Central memory CD8-positive, alpha-beta T cell (primary cell): ENCODE data around the gene PCSK4.
"Not testable (repeated sequence)": the region's sequence is repeated elsewhere in the genome, so short reads cannot be mapped to it uniquely, and the experiment has no call there.

Experiments used
- ATAC-seq: fragments of 150-1000 bp; cut with Tn5 transposase; replicated peaks from 2 replicates; pipeline ENCODE4 v1.10.0; 2022; ENCODE audit warnings: mild to moderate bottlenecking, moderate FRiP score, moderate number of reproducible peaks; ENCODE audit not compliant: poor library complexity, severe bottlenecking; ENCODE audit errors: extremely low read depth
- DNase-seq, 2 donors: peaks; one replicate each; pipeline ENCODE4 v3.0.0; 2021; ENCODE audit warnings: low spot score in 2 of 2
- H3K27ac Mint-ChIP-seq: one replicate; pipeline ENCODE4 v1.8.0; 2022; ENCODE audit warnings: low read depth, mild to moderate bottlenecking, moderate library complexity, mixed read lengths
- H3K27me3 Mint-ChIP-seq: one replicate; pipeline ENCODE4 v1.8.0; 2022; ENCODE audit warnings: mixed read lengths
- H3K36me3 Mint-ChIP-seq: one replicate; pipeline ENCODE4 v1.8.0; 2022; ENCODE audit warnings: mild to moderate bottlenecking, moderate library complexity, mixed read lengths; ENCODE audit not compliant: insufficient read depth
- H3K4me1 Mint-ChIP-seq: one replicate; pipeline ENCODE4 v1.8.0; 2022; ENCODE audit warnings: mixed read lengths
- H3K4me3 Mint-ChIP-seq: one replicate; pipeline ENCODE4 v1.8.0; 2022; ENCODE audit warnings: mild to moderate bottlenecking, moderate library complexity, mixed read lengths
- H3K9me3 Mint-ChIP-seq: one replicate; pipeline ENCODE4 v1.8.0; 2022; ENCODE audit warnings: mixed read lengths

PCSK4 gene

GRCh38 chr19:1486720-1487575 is 3.2 kb downstream of the PCSK4 start:
- Mint-ChIP-seq H3K27ac (no peak overlapping the region), H3K4me3 (no peak overlapping the region), H3K36me3 (peaks cover 5% of the 10 kb centered on the region), H3K27me3 (no peaks in the 10 kb centered on the region), H3K4me1 (peaks cover 16% of the 10 kb centered on the region), H3K9me3 (no peaks in the 10 kb centered on the region)
- ATAC-seq = no peak
- no peak for DNase-seq

- peaks cover 5% of the 10 kb centered on the region for H3K4me1 Mint-ChIP-seq
- no peak for DNase-seq
- no peaks in the 10 kb centered on the region for H3K27me3 Mint-ChIP-seq
- no peak overlapping the region for H3K27ac Mint-ChIP-seq
- peaks cover 2% of the 10 kb centered on the region for H3K36me3 Mint-ChIP-seq
- ATAC-seq = no peak
- no peaks in the 10 kb centered on the region for H3K9me3 Mint-ChIP-seq
- H3K4me3 Mint-ChIP-seq = no peak overlapping the region
Measured at GRCh38 chr19:1483979-1484428, 6.1 kb downstream of the PCSK4 start.

GRCh38 chr19:1483131-1483978 is 6.8 kb downstream of the PCSK4 start:
- H3K27me3 Mint-ChIP-seq = no peaks in the 10 kb centered on the region
- peaks cover 2% of the 10 kb centered on the region for H3K36me3 Mint-ChIP-seq
- H3K4me3 Mint-ChIP-seq = no peak overlapping the region
- H3K4me1 Mint-ChIP-seq = peaks cover 7% of the 10 kb centered on the region
- H3K9me3 Mint-ChIP-seq = no peaks in the 10 kb centered on the region
- no peak for DNase-seq
- H3K27ac Mint-ChIP-seq = no peak overlapping the region
- no peak for ATAC-seq

GRCh38 chr19:1482361-1483130 is 7.6 kb downstream of the PCSK4 start:
- Mint-ChIP-seq H3K4me3 (no peak overlapping the region), H3K4me1 (peaks cover 7% of the 10 kb centered on the region), H3K36me3 (peaks cover 2% of the 10 kb centered on the region), H3K9me3 (no peaks in the 10 kb centered on the region), H3K27ac (no peak overlapping the region), H3K27me3 (no peaks in the 10 kb centered on the region)
- no peak for DNase-seq
- no peak for ATAC-seq

DNA sequence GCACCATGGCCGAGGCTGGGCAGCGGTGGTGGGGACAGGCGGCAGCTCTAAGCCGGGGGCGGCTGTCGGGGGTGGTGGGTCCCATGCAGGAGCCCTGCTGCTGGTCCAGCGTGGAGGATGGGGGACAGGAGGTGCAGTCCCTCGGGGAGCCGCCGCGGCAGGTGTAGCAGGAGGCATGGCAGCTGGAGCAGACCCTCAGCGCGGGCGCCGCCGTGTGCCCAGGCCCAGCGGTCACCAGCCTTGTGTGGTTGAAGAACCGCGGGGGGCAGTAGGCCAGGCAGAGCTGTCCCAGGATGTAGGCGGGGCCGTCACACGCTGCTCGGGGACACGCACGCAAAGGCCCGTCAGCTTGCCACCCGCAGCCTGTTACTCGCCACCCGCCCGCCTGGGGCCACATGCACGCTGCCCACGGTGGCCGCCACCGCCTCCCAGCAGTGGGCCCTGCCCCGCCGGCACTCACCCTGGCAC is 8.2 kb downstream of the PCSK4 start:
- Mint-ChIP-seq H3K27ac (no peak overlapping the region), H3K4me3 (no peak overlapping the region), H3K4me1 (peaks cover 7% of the 10 kb centered on the region), H3K36me3 (peaks cover 3% of the 10 kb centered on the region), H3K9me3 (no peaks in the 10 kb centered on the region), H3K27me3 (no peaks in the 10 kb centered on the region)
- DNase-seq (no peak), ATAC-seq (no peak)

GRCh38 chr19:1481224-1481892 is 8.8 kb downstream of the PCSK4 start:
- ATAC-seq = no peak
- Mint-ChIP-seq H3K4me3 (no peak overlapping the region), H3K36me3 (peaks cover 3% of the 10 kb centered on the region), H3K27ac (no peak overlapping the region), H3K9me3 (no peaks in the 10 kb centered on the region), H3K4me1 (peaks cover 7% of the 10 kb centered on the region), H3K27me3 (no peaks in the 10 kb centered on the region)
- DNase-seq = no peak

- H3K27ac Mint-ChIP-seq = peak within 1 kb of the TSS; percentile 94
- no peaks in the 10 kb centered on the region for H3K27me3 Mint-ChIP-seq
- peaks cover 7% of the 10 kb centered on the region for H3K4me1 Mint-ChIP-seq
- peaks cover 5% of the 10 kb centered on the region for H3K36me3 Mint-ChIP-seq
- H3K9me3 Mint-ChIP-seq = no peaks in the 10 kb centered on the region
- H3K4me3 Mint-ChIP-seq = peak within 1 kb of the TSS; percentile 96
- DNase-seq = peak; percentile 83 to 84
- peak; percentile 96 for ATAC-seq
Measured at GRCh38 chr19:1478934-1479707, 11.0 kb downstream of the PCSK4 start, which contains the start of gene C19orf25. Gene C19orf25, minus strand, starts transcription at chr19:1479215. Its CDS starts 312 bp downstream, at chr19:1478903.

DNA sequence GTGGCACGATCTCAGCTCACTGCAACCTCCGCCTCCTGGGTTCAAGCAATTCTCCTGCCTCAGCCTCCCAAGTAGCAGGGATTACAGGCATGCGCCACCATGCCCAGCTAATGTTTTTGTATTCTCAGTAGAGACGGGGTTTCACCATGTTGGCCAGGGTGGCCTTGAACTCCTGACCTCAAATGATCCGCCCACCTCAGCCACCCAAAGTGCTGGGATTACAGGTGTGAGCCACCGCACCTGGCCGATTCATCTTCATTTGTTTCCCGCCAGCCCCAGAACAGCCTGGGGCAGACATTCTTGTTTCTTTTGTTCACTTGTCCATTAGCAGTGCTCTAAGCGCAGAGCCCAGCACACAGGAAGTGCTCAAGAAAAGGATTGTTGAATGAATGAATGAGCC is 13.1 kb downstream of the PCSK4 start:
- Mint-ChIP-seq H3K4me1 (peaks cover 14% of the 10 kb centered on the region), H3K4me3 (peak overlapping the region; percentile 96)
- H3K9me3 Mint-ChIP-seq, H3K36me3 Mint-ChIP-seq, DNase-seq, H3K27me3 Mint-ChIP-seq, H3K27ac Mint-ChIP-seq, ATAC-seq: not testable (repeated sequence)

- H3K36me3 Mint-ChIP-seq = peaks cover 5% of the 10 kb centered on the region
- H3K4me3 Mint-ChIP-seq = no peak overlapping the region
- H3K27me3 Mint-ChIP-seq = no peaks in the 10 kb centered on the region
- ATAC-seq (no peak), DNase-seq (no peak)
- no peak overlapping the region for H3K27ac Mint-ChIP-seq
- H3K9me3 Mint-ChIP-seq = no peaks in the 10 kb centered on the region
- H3K4me1 Mint-ChIP-seq = peaks cover 20% of the 10 kb centered on the region
Measured at GRCh38 chr19:1475751-1476437, 14.3 kb downstream of the PCSK4 start.

GRCh38 chr19:1474765-1475351 is 15.3 kb downstream of the PCSK4 start:
- peaks cover 7% of the 10 kb centered on the region for H3K36me3 Mint-ChIP-seq

More at GRCh38 chr19:1474765-1475351, 15.3 kb downstream of the PCSK4 start:
- H3K4me1 Mint-ChIP-seq = peaks cover 20% of the 10 kb centered on the region
- ATAC-seq (no peak), DNase-seq (no peak)
- H3K4me3 Mint-ChIP-seq = no peak overlapping the region
- no peak overlapping the region for H3K27ac Mint-ChIP-seq
- no peaks in the 10 kb centered on the region for H3K27me3 Mint-ChIP-seq
- no peaks in the 10 kb centered on the region for H3K9me3 Mint-ChIP-seq
